DOHH2 (cell line): Measurements from ENCODE around the gene C1QTNF12.

Experiments used
- EZH2phosphoT487 ChIP-seq: fragments of 200-600 bp; sonication (generic); IDR thresholded peaks from 2 replicates; pipeline ENCODE4 v1.6.1; 2017; ENCODE audit warnings: borderline replicate concordance, mild to moderate bottlenecking, antibody characterized with exemption, low read length, moderate library complexity, mixed read lengths
- TF ChIP-seq, protein P1 (sequence below): fragments of 200-600 bp; sonication (generic); IDR thresholded peaks from one replicate; pipeline ENCODE4 v1.5.1; 2014; ENCODE audit warnings: antibody characterized with exemption, mild to moderate bottlenecking, low read depth, low read length; ENCODE audit not compliant: poor library complexity, severe bottlenecking

DNA sequence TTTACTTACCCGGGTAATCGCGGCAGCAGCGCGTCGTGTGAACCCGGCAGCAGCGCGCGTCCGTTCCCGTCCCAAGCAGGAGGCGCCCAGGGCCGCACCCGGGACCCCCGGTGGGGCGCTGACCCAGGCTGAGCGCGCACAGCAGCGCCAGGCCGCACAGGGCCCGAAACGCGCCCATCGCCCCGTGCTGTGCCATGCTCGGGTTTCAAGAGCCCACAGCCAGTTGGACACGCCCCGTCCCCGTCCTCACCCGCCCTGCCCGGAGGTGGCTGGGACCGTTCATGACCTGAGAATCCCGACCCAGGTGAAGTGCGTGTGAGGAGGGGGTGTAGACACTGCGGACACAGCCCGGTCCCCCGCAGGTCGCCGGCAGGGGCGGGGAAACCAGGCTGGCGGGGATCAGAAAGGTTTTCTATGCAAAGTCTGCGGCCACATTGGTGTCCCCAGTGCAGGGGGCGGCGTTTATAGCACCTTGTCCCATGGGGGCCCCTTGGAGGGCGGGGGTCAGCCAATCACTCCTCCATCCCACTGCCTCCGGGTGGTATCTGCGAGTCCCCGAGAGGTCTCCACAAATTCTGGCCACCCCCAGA, 40.1 kb downstream of the C1QTNF12 start, which contains the start of gene TNFRSF18:
- TF ChIP-seq, protein P1, sequence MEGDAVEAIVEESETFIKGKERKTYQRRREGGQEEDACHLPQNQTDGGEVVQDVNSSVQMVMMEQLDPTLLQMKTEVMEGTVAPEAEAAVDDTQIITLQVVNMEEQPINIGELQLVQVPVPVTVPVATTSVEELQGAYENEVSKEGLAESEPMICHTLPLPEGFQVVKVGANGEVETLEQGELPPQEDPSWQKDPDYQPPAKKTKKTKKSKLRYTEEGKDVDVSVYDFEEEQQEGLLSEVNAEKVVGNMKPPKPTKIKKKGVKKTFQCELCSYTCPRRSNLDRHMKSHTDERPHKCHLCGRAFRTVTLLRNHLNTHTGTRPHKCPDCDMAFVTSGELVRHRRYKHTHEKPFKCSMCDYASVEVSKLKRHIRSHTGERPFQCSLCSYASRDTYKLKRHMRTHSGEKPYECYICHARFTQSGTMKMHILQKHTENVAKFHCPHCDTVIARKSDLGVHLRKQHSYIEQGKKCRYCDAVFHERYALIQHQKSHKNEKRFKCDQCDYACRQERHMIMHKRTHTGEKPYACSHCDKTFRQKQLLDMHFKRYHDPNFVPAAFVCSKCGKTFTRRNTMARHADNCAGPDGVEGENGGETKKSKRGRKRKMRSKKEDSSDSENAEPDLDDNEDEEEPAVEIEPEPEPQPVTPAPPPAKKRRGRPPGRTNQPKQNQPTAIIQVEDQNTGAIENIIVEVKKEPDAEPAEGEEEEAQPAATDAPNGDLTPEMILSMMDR: no peak
- no peak for TF ChIP-seq EZH2phosphoT487
